H7 (cell line): Measurements from ENCODE around the gene DRC7. TPM values are rescaled to one million over a fixed set of nuclear protein-coding genes. Genes with fewer than 3 reads are reported as not detected.

ENCODE experiments used
- DNase-seq: peaks from one replicate; pipeline ENCODE4 v3.0.0; 2012
- H3K27me3 ChIP-seq: 2 replicates; pipeline ENCODE4 v1.6.0; 2011; ENCODE audit warnings: mild to moderate bottlenecking, low read length; ENCODE audit not compliant: control insufficient read depth, insufficient read depth
- H3K36me3 ChIP-seq: replicated peaks from 2 replicates; pipeline ENCODE4 v1.5.1; 2011; ENCODE audit warnings: low read length; ENCODE audit not compliant: control insufficient read depth, insufficient read depth
- H3K4me3 ChIP-seq: 2 replicates; pipeline ENCODE4 v1.5.1; 2011; ENCODE audit warnings: low read depth, mild to moderate bottlenecking, control low read depth, low read length, moderate library complexity; ENCODE audit not compliant: insufficient read depth
- total RNA-seq: library from RNA; depleted of rRNA; stranded (reverse); fragments of >200 nt; shearing (Covaris generic); gene quantifications from 2 replicates; pipeline ENCODE4 v1.2.3, GENCODE V29; 2014

DRC7 gene
- total RNA-seq, 1 experiment from 2014 or later, result 0.03 TPM

- Histone ChIP-seq H3K27me3 (no peaks in the 10 kb centered on the region), H3K36me3 (no peaks in the 10 kb centered on the region), H3K4me3 (no peak overlapping the region)
- no peak for DNase-seq
Observed at GRCh38 chr16:57656342-57656955, 38.2 kb upstream of the DRC7 start.

DNA sequence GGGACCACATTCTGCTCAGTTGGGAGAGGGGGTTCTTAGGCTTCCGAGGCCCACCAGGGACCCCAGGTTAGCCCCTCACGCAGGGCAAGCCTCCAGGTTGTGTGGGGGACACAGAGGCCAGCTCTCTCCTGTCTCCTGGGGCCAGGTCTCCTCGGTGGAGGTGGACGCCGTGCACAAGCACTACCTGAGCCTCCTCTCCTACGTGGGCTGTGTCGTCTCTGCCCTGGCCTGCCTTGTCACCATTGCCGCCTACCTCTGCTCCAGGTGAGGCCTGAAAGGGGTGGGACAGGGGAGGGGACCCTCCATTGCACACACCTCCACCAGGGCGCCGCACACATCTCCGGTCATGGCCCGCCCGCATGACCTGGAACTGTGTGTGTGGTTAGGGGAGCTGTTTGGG lies 37.4 kb upstream of the DRC7 start:
- DNase-seq, result no peak
- H3K27me3 ChIP-seq, result no peaks in the 10 kb centered on the region
- no peaks in the 10 kb centered on the region for H3K36me3 ChIP-seq
- H3K4me3 ChIP-seq, result no peak overlapping the region

GRCh38 chr16:57658130-57658877 lies 36.3 kb upstream of the DRC7 start:
- DNase-seq, result no peak
- no peaks in the 10 kb centered on the region for H3K36me3 ChIP-seq
- H3K27me3 ChIP-seq, result no peaks in the 10 kb centered on the region
- H3K4me3 ChIP-seq, result no peak overlapping the region

GRCh38 chr16:57658878-57659674 lies 35.5 kb upstream of the DRC7 start:
- Histone ChIP-seq H3K4me3 (no peak overlapping the region), H3K27me3 (no peaks in the 10 kb centered on the region), H3K36me3 (no peaks in the 10 kb centered on the region)
- DNase-seq, result no peak

GRCh38 chr16:57660715-57661463 lies 33.7 kb upstream of the DRC7 start:
- no peak for DNase-seq
- Histone ChIP-seq H3K4me3 (no peak overlapping the region), H3K27me3 (no peaks in the 10 kb centered on the region), H3K36me3 (no peaks in the 10 kb centered on the region)

DNA sequence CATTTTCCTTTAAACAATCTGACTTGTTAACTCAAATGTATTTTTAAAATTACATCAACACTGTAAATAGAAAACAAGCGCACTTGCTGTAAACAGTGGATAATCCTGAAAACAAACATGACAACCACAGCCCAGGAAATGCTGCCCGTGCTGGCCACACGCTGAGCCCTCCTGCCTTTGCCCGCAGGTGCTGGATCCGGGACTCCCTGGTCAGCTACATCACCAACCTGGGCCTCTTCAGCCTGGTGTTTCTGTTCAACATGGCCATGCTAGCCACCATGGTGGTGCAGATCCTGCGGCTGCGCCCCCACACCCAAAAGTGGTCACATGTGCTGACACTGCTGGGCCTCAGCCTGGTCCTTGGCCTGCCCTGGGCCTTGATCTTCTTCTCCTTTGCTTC lies 33.1 kb upstream of the DRC7 start:
- H3K27me3 ChIP-seq, result no peaks in the 10 kb centered on the region
- DNase-seq, result no peak
- H3K4me3 ChIP-seq, result no peak overlapping the region
- no peaks in the 10 kb centered on the region for H3K36me3 ChIP-seq

DNA sequence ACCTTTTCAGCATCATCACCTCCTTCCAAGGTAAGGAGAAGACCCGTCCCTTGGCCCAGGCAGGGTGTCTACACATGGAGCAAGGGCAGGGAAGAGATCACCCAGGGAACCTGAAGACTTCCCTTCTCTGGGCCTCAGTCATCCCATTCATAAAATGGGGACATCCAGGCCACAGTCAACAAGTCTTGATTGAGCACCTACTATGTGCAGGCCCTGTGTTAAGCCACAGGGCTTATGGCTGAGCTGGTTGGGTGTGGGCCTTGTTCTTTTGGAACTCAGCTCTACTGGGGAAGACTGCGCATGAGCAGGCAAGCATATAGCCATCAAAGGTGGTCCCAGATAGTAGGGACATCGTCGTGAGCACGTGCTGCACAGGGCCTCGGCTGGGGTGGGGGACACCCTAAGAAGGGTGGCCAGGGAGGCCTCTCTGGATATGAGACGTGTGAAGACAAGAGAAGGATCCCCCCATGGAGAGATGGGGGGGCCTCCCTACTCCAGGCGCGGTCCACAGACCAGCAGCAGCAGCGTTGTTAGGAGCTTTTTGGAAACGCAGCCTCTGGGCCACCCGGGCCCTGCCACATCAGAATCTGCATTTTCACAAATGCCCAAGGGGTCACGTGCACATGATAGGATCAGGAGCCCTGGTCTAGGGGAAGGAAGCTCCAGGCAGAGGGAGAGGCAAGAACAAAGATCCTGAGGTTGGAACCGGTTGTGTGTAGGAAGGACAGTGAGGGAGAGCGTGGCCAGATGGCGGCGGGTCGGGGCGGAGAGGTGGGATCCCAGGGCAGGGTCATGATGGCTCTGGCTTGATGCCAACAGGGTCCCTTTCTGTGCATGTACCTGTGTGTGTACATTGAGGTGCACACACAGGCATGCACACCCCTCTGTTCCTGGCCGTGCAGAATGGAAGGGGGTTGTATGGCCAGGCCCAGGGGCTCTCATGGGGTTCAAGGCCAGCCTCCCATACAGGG lies 32.4 kb upstream of the DRC7 start:
- Histone ChIP-seq H3K4me3 (no peak overlapping the region), H3K36me3 (no peaks in the 10 kb centered on the region), H3K27me3 (no peaks in the 10 kb centered on the region)
- DNase-seq, result no peak

GRCh38 chr16:57663436-57663835 lies 31.2 kb upstream of the DRC7 start:
- Histone ChIP-seq H3K27me3 (no peaks in the 10 kb centered on the region), H3K4me3 (no peak overlapping the region), H3K36me3 (no peaks in the 10 kb centered on the region)
- no peak for DNase-seq

- no peaks in the 10 kb centered on the region for H3K36me3 ChIP-seq
- H3K4me3 ChIP-seq, result no peak overlapping the region
- peak; percentile 73 for DNase-seq
- H3K27me3 ChIP-seq, result no peaks in the 10 kb centered on the region
Observed at GRCh38 chr16:57663917-57664661, 30.5 kb upstream of the DRC7 start.

GRCh38 chr16:57664662-57665025 lies 30.0 kb upstream of the DRC7 start:
- H3K4me3 ChIP-seq, result no peak overlapping the region
- DNase-seq, result no peak
- H3K36me3 ChIP-seq, result no peaks in the 10 kb centered on the region
- no peaks in the 10 kb centered on the region for H3K27me3 ChIP-seq

DNA sequence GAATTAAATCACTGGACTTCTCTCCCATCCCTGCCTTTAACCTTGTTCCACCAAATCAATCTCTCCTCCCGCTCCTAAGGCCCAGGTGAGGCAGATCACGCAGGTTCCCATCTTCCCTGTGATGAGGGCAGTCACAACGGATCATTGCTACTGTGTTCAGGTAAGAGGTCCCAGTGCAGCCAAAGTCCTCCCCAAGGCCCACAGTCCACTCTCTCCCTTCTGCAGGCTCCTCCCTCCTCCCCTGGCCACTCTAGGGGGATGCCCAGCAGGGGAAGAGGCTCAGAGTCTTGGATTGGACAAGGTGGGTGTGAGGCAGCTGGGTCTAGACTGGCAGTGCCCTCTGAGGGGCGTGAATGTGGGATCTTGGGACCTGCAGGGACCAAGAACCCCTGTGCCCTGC lies 29.1 kb upstream of the DRC7 start:
- no peak for DNase-seq
- H3K36me3 ChIP-seq, result no peaks in the 10 kb centered on the region
- H3K27me3 ChIP-seq, result no peaks in the 10 kb centered on the region
- no peak overlapping the region for H3K4me3 ChIP-seq

DNA sequence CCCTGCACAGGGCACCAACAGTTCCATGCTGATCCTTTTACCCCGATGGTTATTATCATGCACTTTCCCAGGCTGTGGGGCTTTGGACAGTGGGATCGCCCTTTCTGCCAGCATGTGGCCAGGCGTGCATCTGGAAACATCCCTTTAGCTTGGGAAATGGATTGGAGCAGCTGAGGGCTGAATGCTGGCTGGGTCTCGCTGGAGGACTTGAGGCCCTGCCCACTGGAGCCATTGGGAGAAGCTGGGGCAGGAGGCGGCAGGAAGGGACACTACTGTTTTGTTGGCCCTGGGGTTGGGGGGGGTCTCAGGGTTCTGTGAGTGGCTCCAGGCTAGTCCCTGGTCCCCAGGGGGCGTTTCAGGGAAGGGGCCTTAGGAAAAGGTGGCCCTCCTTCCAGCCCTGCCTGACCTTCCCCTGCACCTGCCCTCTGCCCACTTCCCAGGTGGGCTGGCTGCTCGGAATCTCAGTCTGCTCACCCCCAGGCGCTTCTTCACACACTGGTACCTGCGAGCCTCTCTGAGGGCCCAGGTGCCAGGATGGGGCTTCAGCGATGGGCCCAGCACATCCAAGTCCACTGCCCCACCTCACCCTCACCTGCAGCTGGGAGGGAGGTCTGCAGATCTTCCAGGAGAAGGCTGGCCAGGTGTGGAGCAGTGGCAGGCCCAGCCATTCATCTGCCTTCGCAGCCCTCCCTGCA lies 28.1 kb upstream of the DRC7 start:
- H3K36me3 ChIP-seq, result no peaks in the 10 kb centered on the region
- DNase-seq, result no peak
- H3K27me3 ChIP-seq, result no peaks in the 10 kb centered on the region
- no peak overlapping the region for H3K4me3 ChIP-seq

DNA sequence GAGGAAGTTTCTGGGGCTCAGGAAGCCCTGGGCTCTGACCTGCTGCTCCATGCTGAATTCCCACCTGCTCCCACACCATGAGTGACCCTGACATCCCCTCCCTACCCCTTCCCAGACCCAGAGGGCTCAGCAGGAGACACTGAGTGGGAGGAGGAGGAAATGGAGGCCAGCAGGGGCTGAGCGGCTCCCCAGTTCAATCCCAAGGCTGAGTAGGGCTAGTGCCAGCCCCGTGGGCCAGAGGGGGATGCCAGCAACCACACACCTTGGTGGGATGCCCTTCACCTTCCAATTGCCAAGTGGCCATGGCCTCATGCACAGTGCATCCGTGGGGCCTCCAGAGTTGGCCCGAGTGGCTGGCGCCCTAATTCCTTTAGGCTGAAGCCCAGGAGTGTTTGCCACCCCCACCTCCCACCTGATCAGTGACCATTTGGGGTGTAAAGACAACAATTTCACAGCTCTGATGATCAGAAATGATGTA lies 27.5 kb upstream of the DRC7 start:
- no peak for DNase-seq
- Histone ChIP-seq H3K27me3 (no peaks in the 10 kb centered on the region), H3K36me3 (no peaks in the 10 kb centered on the region), H3K4me3 (no peak overlapping the region)
